ENCODE results near the gene OR4E1. TPM values are rescaled to one million over a fixed set of nuclear protein-coding genes. Genes with fewer than 3 reads are reported as not detected.

The OR4E1 gene
- polyA plus RNA-seq, 3 donors: not detected

- Histone ChIP-seq H3K9ac (ENCODE audit: insufficient read depth, low read length, poor library complexity, severe bottlenecking) (no peak overlapping the region), H3K36me3 (replicated peaks in 1 of 2; ENCODE audit: control insufficient read depth in 1 of 2, insufficient read depth in 2 of 2, low read length in 2 of 2) (no peaks in the 10 kb centered on the region), H3K27me3 (ENCODE audit: control insufficient read depth in 2 of 2, insufficient read depth in 2 of 2, low read length in 2 of 2) (no peaks in the 10 kb centered on the region), H3K27ac (ENCODE audit: low read depth in 1 of 2, low read length in 2 of 2) (no peak overlapping the region), H3K79me2 (ENCODE audit: insufficient read depth, low read length) (no peaks in the 10 kb centered on the region), H3K4me1 (ENCODE audit: control insufficient read depth in 1 of 2, insufficient read depth in 2 of 2, low read length in 2 of 2) (no peaks in the 10 kb centered on the region), H2AFZ (ENCODE audit: insufficient read depth, low read depth, low read length, poor library complexity, severe bottlenecking) (no peak overlapping the region), H3K9me3 (replicated peaks in 1 of 2; ENCODE audit: control insufficient read depth in 1 of 2, insufficient read depth in 1 of 2, low read length in 2 of 2) (peaks cover 3 to 5% of the 10 kb centered on the region in 2 donors), H3K4me3 (replicated peaks in 1 of 3; ENCODE audit: low read depth in 2 of 3, low read length in 3 of 3) (no peak overlapping the region), H3K4me2 (replicated peaks; ENCODE audit: extremely low read depth, low read length, poor library complexity, severe bottlenecking) (no peak overlapping the region), H4K20me1 (ENCODE audit: insufficient read depth, low read length) (no peaks in the 10 kb centered on the region)
- WGBS (ENCODE audit: insufficient coverage): no CpG with 5 or more reads among the region's 4 CpGs
- TF ChIP-seq CTCF (IDR thresholded peaks at IDR 0.05): no peak
- H3K4me1 Mint-ChIP-seq: no peaks in the 10 kb centered on the region
- no peaks in the 10 kb centered on the region for H3K36me3 Mint-ChIP-seq
- intact Hi-C loops (cut with micrococcal nuclease): no loop called here
- no peak overlapping the region for H3K4me3 Mint-ChIP-seq
- peaks cover 0 to 14% (median 11%) of the 10 kb centered on the region in 7 donors for H3K9me3 Mint-ChIP-seq
- peaks cover 0 to 2% (median 2%) of the 10 kb centered on the region in 3 donors for H3K27me3 Mint-ChIP-seq (ENCODE audit: low read depth in 3 of 3)
- H3K27ac Mint-ChIP-seq: no peak overlapping the region
- DNase-seq: no peak
These were observed 1.9 kb upstream of the OR4E1 start for GRCh38 chr14:21675566-21675965.

GRCh38 chr14:21672116-21672515, 1.5 kb downstream of the OR4E1 start:
- H3K9me3 Mint-ChIP-seq: peaks cover 2 to 16% (median 14%) of the 10 kb centered on the region in 7 donors
- H3K36me3 ChIP-seq (replicated peaks in 1 of 2; ENCODE audit: control insufficient read depth in 1 of 2, insufficient read depth in 2 of 2, low read length in 2 of 2): no peaks in the 10 kb centered on the region

More at GRCh38 chr14:21672116-21672515, 1.5 kb downstream of the OR4E1 start:
- no peak overlapping the region for H3K27ac Mint-ChIP-seq
- no peak overlapping the region for H3K4me3 Mint-ChIP-seq
- H3K27me3 ChIP-seq (ENCODE audit: control insufficient read depth in 2 of 2, insufficient read depth in 2 of 2, low read length in 2 of 2): peaks cover 0 to 2% of the 10 kb centered on the region in 2 donors
- H3K4me3 ChIP-seq (replicated peaks in 1 of 3; ENCODE audit: low read depth in 2 of 3, low read length in 3 of 3): no peak overlapping the region
- no peak overlapping the region for H3K9ac ChIP-seq (ENCODE audit: insufficient read depth, low read length, poor library complexity, severe bottlenecking)
- no peak overlapping the region for H3K27ac ChIP-seq (ENCODE audit: low read depth in 1 of 2, low read length in 2 of 2)
- no peaks in the 10 kb centered on the region for H3K79me2 ChIP-seq (ENCODE audit: insufficient read depth, low read length)
- H3K4me2 ChIP-seq (replicated peaks; ENCODE audit: extremely low read depth, low read length, poor library complexity, severe bottlenecking): no peak overlapping the region
- no peak for DNase-seq
- no CpG with 5 or more reads among the region's 1 CpG for WGBS (ENCODE audit: insufficient coverage)
- H3K4me1 Mint-ChIP-seq: no peaks in the 10 kb centered on the region
- peaks cover 1 to 3% (median 3%) of the 10 kb centered on the region in 3 donors for H3K27me3 Mint-ChIP-seq (ENCODE audit: low read depth in 3 of 3)
- H3K4me1 ChIP-seq (ENCODE audit: control insufficient read depth in 1 of 2, insufficient read depth in 2 of 2, low read length in 2 of 2): no peaks in the 10 kb centered on the region
- no peaks in the 10 kb centered on the region for H3K36me3 Mint-ChIP-seq
- TF ChIP-seq CTCF (IDR thresholded peaks at IDR 0.05): no peak
- intact Hi-C loops (cut with micrococcal nuclease): no loop called here
- H2AFZ ChIP-seq (ENCODE audit: insufficient read depth, low read depth, low read length, poor library complexity, severe bottlenecking): no peak overlapping the region
- H4K20me1 ChIP-seq (ENCODE audit: insufficient read depth, low read length): no peaks in the 10 kb centered on the region
- peaks cover 3 to 5% of the 10 kb centered on the region in 2 donors for H3K9me3 ChIP-seq (replicated peaks in 1 of 2; ENCODE audit: control insufficient read depth in 1 of 2, insufficient read depth in 1 of 2, low read length in 2 of 2)

Measured in CD14-positive monocyte (primary cell).